Prostate gland (tissue), 2 donors: ENCODE results near the gene PHC2.
A peak's percentile ranks its signal among the peaks of the same experiment; 100 is the strongest.

Experiments
- POLR2A ChIP-seq: fragments of 450-650 bp; IDR thresholded peaks from one replicate; pipeline ENCODE4 v1.6.1; 2016; ENCODE audit warnings: antibody characterized with exemption, mild to moderate bottlenecking
- POLR2AphosphoS5 ChIP-seq: sonication (generic); formaldehyde crosslinking; IDR thresholded peaks from one replicate; pipeline ENCODE4 v1.6.1; 2017; ENCODE audit warnings: antibody characterized with exemption
- TF ChIP-seq, protein P1 (sequence below), 4 experiments: fragments of 200-600 bp in 2 of 4; fragments of 450-650 bp in 2 of 4; sonication (generic) in 2 of 4; IDR thresholded peaks; 1 replicate in 3 of 4; 2 replicates in 1 of 4; pipeline ENCODE4 v1.5.1; 2016 to 2019; ENCODE audit warnings: antibody characterized with exemption in 4 of 4, mild to moderate bottlenecking in 2 of 4, moderate library complexity in 2 of 4

DNA sequence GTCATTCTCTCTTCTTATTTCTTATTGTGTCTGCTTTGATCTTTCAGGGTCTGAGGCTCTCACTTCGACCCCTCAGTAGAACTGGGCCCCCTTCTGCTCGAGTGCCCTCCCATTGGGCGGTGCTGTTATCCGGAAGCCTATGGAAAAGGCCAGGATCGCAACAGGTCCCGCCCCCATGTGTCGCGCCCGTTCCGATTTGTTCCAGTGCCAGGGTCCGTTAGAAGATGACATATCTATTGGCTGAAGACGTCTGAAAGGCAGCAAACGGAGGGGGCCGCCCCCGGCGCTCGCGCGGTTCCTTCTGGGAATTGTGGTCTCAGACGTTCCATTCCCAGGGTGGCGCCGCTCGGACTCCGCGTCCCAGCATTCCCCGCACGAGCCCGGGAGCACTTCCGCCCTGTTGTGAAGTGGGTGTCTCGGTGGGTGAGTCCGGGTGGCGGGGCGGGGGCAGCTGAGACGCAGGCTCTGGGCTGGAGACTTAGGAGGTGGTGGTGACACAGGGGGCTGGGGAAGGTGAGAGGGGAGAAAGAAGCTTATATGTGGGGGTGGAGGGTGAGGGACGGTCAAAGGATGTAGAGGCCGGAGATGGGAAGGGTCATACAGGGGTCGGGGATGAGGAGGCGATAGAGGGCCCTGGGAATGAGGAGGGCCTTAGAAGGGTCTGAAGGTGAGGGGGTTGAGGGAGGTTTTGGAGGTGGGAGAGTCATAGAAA lies 41.5 kb upstream of the PHC2 start, which contains the start of gene ZSCAN20:
- TF ChIP-seq, protein P1, sequence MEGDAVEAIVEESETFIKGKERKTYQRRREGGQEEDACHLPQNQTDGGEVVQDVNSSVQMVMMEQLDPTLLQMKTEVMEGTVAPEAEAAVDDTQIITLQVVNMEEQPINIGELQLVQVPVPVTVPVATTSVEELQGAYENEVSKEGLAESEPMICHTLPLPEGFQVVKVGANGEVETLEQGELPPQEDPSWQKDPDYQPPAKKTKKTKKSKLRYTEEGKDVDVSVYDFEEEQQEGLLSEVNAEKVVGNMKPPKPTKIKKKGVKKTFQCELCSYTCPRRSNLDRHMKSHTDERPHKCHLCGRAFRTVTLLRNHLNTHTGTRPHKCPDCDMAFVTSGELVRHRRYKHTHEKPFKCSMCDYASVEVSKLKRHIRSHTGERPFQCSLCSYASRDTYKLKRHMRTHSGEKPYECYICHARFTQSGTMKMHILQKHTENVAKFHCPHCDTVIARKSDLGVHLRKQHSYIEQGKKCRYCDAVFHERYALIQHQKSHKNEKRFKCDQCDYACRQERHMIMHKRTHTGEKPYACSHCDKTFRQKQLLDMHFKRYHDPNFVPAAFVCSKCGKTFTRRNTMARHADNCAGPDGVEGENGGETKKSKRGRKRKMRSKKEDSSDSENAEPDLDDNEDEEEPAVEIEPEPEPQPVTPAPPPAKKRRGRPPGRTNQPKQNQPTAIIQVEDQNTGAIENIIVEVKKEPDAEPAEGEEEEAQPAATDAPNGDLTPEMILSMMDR (IDR thresholded peaks at IDR 0.05) = peak in 2 of 4 experiments; percentile 18 to 28
- TF ChIP-seq POLR2A = peak; percentile 41
- peak; percentile 96 for TF ChIP-seq POLR2AphosphoS5
